Measurements from ENCODE around the gene POLD2. TPM values are rescaled to one million over a fixed set of nuclear protein-coding genes. Genes with fewer than 3 reads are reported as not detected.

Gene POLD2
- total and polyA plus RNA-seq, 7 experiments from 2014 or later = 55.1 to 118 (median 74.0) TPM

DNA sequence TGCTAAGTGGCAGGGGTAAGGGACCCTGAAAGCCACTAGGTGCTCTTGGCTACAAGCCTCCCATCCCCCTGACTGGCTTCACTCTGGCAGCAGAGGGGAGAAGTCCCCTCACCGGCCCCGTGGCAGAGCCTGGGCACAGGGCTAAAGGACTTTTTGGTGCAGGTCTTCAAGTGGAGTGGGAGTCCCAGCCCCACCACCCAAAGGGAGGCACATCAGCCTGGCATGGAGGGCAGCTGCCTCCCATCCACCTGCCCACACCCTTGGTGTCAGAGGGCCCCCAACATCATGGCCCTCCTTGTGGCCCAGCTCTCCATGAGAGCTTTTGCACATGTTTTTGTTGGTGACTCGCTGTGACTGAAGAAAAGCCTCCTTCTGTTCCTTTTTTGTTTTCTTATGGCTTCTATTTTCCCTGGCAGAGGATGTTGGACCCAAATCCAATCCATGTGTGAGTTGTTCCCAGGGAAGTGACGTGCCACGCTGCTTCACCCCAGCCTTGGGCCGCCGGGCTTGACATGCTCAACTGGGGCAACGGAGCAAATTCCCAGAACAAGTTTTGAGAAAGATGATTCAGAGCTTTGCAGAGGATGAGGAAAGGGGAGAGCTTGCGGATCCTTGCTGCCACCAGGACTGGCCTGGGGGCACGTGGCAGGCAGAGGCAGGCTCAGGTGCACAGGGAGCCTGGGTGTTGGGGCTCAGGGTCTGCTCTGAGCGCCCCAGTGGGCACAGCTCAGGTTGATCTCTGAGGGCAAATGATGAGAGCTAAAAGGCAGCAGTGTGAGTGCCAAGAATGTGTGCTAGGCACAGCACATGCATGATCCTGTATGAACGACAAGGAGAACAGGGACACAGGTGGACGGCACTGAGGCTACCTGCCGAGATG lies 21.1 kb downstream of the POLD2 start:
- H3K9me3 Mint-ChIP-seq = peaks cover 0 to 2% (median 0%) of the 10 kb centered on the region in 11 donors
- H3K27me3 Mint-ChIP-seq = peaks cover 0 to 24% (median 0%) of the 10 kb centered on the region in 5 donors
- no peaks in the 10 kb centered on the region for H3K9me3 ChIP-seq (ENCODE audit: control insufficient read depth in 2 of 3, low read length in 3 of 3)
- H3K4me1 ChIP-seq (ENCODE audit: control insufficient read depth in 2 of 2, insufficient read depth in 2 of 2, low read length in 2 of 2) = no peaks in the 10 kb centered on the region
- ATAC-seq (no peak), DNase-seq (no peak)
- peak overlapping the region in 9 of 10 donors; percentile 1 to 77 (median 40) for H3K4me3 Mint-ChIP-seq
- no peaks in the 10 kb centered on the region for H3K36me3 ChIP-seq (ENCODE audit: control insufficient read depth in 2 of 3, insufficient read depth in 3 of 3, low read length in 3 of 3)
- H3K36me3 Mint-ChIP-seq = no peaks in the 10 kb centered on the region
- H3K27ac ChIP-seq (ENCODE audit: low read depth, low read length) = no peak overlapping the region
- no peak overlapping the region for H3K4me3 ChIP-seq (ENCODE audit: low read length)
- POLR2A ChIA-PET = interaction anchor here (0.8 to 1.4 kb wide), 2 partner anchors 21 to 388 kb away, joined by 3 to 4 read pairs; partner anchors contain the start of gene NUDCD3
- CTCF ChIA-PET = no interaction called here
- H3K4me1 Mint-ChIP-seq = peaks cover 10 to 28% (median 17%) of the 10 kb centered on the region in 7 donors
- no peaks in the 10 kb centered on the region for H3K27me3 ChIP-seq (ENCODE audit: control insufficient read depth in 2 of 2, insufficient read depth in 2 of 2, low read length in 2 of 2)
- H3K27ac Mint-ChIP-seq = peak overlapping the region in 7 of 9 donors; percentile 19 to 76 (median 54)
- intact Hi-C loops (cut with micrococcal nuclease) = no loop called here

DNA sequence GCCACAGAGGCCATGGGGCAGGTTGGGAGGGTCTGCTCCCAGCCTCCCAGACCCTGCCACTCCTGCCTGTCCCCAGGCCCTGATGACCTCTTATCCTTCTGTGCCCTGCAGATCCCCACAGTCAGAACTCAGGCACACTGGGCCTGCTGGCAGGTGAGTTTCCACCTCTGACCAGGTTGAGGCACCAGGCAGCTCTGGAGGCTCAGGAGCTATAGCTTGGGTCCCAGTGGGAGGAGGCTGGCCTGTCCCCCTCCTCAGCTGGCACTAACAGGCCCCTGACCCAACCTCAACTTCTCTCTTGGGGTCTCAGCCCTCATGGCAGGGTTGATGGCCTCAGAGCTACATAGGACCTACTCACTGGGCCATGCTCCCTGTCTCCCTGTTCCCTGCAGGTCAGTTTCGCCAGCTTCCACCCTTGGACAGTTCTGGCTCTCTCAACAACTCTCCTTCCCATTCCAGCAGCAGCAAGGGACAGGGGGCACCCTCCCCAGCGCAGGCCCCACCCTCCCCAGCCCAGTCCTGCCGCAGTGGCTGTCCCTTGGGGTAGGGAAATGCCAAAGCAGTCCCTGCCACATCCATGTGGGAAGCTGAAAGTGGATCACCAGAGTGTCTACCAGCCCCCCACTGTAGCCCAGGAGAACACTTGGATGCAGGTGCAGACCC lies 21.9 kb downstream of the POLD2 start:
- no peak overlapping the region for H3K27ac ChIP-seq (ENCODE audit: low read depth, low read length)
- CTCF ChIA-PET = no interaction called here
- Mint-ChIP-seq H3K4me3 (no peak overlapping the region), H3K9me3 (peaks cover 0 to 2% (median 0%) of the 10 kb centered on the region in 11 donors), H3K4me1 (peaks cover 11 to 28% (median 20%) of the 10 kb centered on the region in 7 donors), H3K27ac (peak overlapping the region in 1 of 9 donors; percentile 76), H3K27me3 (peaks cover 0 to 24% (median 0%) of the 10 kb centered on the region in 5 donors), H3K36me3 (no peaks in the 10 kb centered on the region)
- H3K27me3 ChIP-seq (ENCODE audit: control insufficient read depth in 2 of 2, insufficient read depth in 2 of 2, low read length in 2 of 2) = no peaks in the 10 kb centered on the region
- DNase-seq = no peak
- intact Hi-C loops (cut with micrococcal nuclease) = no loop called here
- H3K4me1 ChIP-seq (ENCODE audit: control insufficient read depth in 2 of 2, insufficient read depth in 2 of 2, low read length in 2 of 2) = no peaks in the 10 kb centered on the region
- POLR2A ChIA-PET = interaction anchor here (0.8 to 1.4 kb wide), 2 partner anchors 20 to 389 kb away, joined by 3 to 4 read pairs; partner anchors contain the start of gene NUDCD3
- no peaks in the 10 kb centered on the region for H3K9me3 ChIP-seq (ENCODE audit: control insufficient read depth in 2 of 3, low read length in 3 of 3)
- H3K4me3 ChIP-seq (ENCODE audit: low read length) = no peak overlapping the region
- no peaks in the 10 kb centered on the region for H3K36me3 ChIP-seq (ENCODE audit: control insufficient read depth in 2 of 3, insufficient read depth in 3 of 3, low read length in 3 of 3)
- ATAC-seq = no peak

DNA sequence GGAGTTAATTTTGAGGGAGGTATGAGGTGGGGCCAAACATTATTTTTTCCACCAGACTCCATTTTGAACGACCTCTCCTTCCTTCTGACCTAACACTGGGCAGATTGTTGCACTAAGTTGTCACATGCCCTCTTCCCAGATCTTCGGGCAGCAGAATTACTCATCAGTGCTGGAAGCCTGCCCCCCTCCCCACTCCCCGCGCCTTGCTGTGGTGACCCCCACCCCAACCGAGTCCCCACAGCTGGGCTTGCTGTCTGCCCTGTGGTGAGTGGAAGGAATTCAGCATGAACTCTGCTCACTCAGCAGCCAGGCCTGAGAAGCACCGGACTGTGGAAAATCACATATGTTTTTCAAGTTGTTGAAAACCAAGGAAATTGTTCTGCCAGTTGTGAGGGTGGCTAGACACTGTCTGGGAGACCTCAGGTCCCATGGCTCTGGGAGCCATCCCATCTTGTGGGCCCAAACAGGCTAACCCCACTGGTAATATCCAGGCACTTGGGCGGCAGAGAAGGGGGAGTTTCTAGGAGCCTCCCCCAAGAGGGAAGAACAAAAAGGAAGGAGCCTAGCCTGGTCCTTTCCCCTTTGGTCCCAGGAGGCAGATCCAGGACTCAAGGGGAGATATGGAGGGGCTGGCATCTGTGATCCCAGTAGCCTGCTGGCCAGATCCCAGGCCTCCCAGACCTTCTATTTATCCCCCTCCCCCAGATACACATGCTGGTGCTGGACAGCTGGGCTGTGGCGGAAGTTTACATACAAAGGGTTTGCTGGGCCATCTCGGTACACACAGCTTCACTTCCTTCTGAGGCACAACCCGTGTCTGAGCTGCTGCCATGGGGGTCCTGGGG lies 22.7 kb downstream of the POLD2 start:
- H3K27me3 Mint-ChIP-seq = peaks cover 0 to 21% (median 0%) of the 10 kb centered on the region in 5 donors
- peak overlapping the region in 1 of 10 donors; percentile 29 for H3K4me3 Mint-ChIP-seq
- ChIA-PET POLR2A (no interaction called here), CTCF (no interaction called here)
- H3K36me3 ChIP-seq (ENCODE audit: control insufficient read depth in 2 of 3, insufficient read depth in 3 of 3, low read length in 3 of 3) = no peaks in the 10 kb centered on the region
- H3K27ac ChIP-seq (ENCODE audit: low read depth, low read length) = no peak overlapping the region
- H3K27ac Mint-ChIP-seq = peak overlapping the region in 1 of 9 donors; percentile 67
- intact Hi-C loops (cut with micrococcal nuclease) = no loop called here
- no peaks in the 10 kb centered on the region for H3K36me3 Mint-ChIP-seq
- H3K4me1 Mint-ChIP-seq = peaks cover 4 to 22% (median 13%) of the 10 kb centered on the region in 7 donors
- peaks cover 0 to under 1% (median 0%) of the 10 kb centered on the region in 11 donors for H3K9me3 Mint-ChIP-seq
- ATAC-seq = no peak
- H3K9me3 ChIP-seq (ENCODE audit: control insufficient read depth in 2 of 3, low read length in 3 of 3) = no peaks in the 10 kb centered on the region
- DNase-seq = no peak
- H3K4me1 ChIP-seq (ENCODE audit: control insufficient read depth in 2 of 2, insufficient read depth in 2 of 2, low read length in 2 of 2) = no peaks in the 10 kb centered on the region
- H3K4me3 ChIP-seq (ENCODE audit: low read length) = no peak overlapping the region
- no peaks in the 10 kb centered on the region for H3K27me3 ChIP-seq (ENCODE audit: control insufficient read depth in 2 of 2, insufficient read depth in 2 of 2, low read length in 2 of 2)

DNA sequence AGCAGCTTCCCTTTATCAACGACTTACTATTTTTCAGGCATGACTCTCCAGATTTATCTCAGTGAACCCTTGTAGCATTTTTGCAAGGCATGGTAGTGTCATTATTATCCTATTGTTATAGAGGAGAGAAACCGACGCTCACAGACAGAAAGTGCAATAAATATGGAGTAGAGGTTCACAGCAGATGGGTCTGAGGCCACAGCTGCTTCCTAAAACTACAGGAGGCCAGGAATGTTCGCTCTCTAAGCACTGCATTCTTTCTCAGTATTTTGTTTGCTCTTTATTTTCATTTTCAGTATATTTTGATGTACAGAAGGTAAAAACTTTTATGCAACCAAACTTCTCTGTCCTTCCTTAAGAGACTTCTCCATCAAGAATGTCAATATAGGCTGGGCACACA lies 23.7 kb downstream of the POLD2 start:
- Mint-ChIP-seq H3K4me3 (peak overlapping the region in 1 of 10 donors; percentile 45), H3K9me3 (no peaks in the 10 kb centered on the region), H3K4me1 (peaks cover 0 to 17% (median 9%) of the 10 kb centered on the region in 7 donors), H3K36me3 (no peaks in the 10 kb centered on the region), H3K27me3 (peaks cover 0 to 13% (median 0%) of the 10 kb centered on the region in 5 donors), H3K27ac (no peak overlapping the region)
- no peak overlapping the region for H3K4me3 ChIP-seq (ENCODE audit: low read length)
- DNase-seq (no peak), ATAC-seq (no peak)
- intact Hi-C loops (cut with micrococcal nuclease) = no loop called here
- no peaks in the 10 kb centered on the region for H3K9me3 ChIP-seq (ENCODE audit: control insufficient read depth in 2 of 3, low read length in 3 of 3)
- CTCF ChIA-PET = no interaction called here
- no peaks in the 10 kb centered on the region for H3K27me3 ChIP-seq (ENCODE audit: control insufficient read depth in 2 of 2, insufficient read depth in 2 of 2, low read length in 2 of 2)
- POLR2A ChIA-PET = interaction anchor here (0.7 kb wide), 1 partner anchor 13 kb away, joined by 3 read pairs; no protein-coding TSS in a partner anchor
- H3K36me3 ChIP-seq (ENCODE audit: control insufficient read depth in 2 of 3, insufficient read depth in 3 of 3, low read length in 3 of 3) = no peaks in the 10 kb centered on the region
- no peaks in the 10 kb centered on the region for H3K4me1 ChIP-seq (ENCODE audit: control insufficient read depth in 2 of 2, insufficient read depth in 2 of 2, low read length in 2 of 2)
- no peak overlapping the region for H3K27ac ChIP-seq (ENCODE audit: low read depth, low read length)

DNA sequence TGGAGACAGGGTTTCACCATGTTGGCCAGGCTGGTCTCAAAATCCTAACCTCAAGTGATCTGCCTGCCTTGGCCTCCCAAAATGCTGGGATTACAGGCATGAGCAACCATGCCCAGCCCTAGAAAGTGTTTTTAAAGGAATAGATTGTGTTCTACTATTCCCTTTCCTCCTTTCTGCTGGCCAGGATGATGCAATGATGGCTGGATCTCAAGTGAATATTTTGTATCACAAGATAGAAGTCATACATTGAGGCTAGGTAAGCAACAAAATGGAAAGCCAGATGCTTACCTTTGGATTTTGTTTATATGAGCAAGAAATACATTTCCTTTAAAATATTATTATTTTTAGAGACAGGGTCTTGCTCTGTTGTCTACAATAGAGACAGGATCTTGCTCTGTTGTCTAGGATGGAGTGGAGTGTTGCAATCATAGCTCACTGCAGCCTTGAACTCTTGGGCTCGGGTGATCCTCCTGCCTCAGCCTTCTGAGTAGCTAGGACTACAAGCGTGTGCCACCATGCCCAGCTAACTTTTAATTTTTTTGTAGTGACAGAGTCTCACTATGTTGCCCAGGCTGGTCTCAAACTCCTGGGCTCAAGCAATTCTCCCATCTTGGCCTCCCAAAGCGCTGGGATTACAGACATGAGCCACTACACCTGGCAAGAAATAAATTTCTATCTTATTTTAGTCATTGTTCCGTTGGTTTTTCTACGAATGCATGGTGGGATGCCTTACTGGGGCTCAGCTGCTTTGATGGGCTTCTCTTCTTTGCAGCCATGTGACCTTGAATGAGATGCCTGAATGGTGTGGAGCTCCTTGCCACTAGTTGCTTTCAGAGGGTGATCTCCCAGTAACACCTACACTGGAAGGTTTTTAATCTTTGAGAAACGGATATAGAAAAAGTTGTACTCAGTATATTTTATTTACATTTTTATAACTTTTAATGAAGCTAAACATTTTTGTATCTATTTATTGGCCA lies 25.0 kb downstream of the POLD2 start:
- H3K4me1 Mint-ChIP-seq = peaks cover 0 to 18% (median 7%) of the 10 kb centered on the region in 7 donors
- no peaks in the 10 kb centered on the region for H3K36me3 ChIP-seq (ENCODE audit: control insufficient read depth in 2 of 3, insufficient read depth in 3 of 3, low read length in 3 of 3)
- H3K27me3 ChIP-seq (ENCODE audit: control insufficient read depth in 2 of 2, insufficient read depth in 2 of 2, low read length in 2 of 2) = no peaks in the 10 kb centered on the region
- H3K27ac ChIP-seq (ENCODE audit: low read depth, low read length) = no peak overlapping the region
- H3K27ac Mint-ChIP-seq = no peak overlapping the region
- H3K9me3 ChIP-seq (ENCODE audit: control insufficient read depth in 2 of 3, low read length in 3 of 3) = no peaks in the 10 kb centered on the region
- H3K9me3 Mint-ChIP-seq = no peaks in the 10 kb centered on the region
- peaks cover 0 to 9% (median 0%) of the 10 kb centered on the region in 5 donors for H3K27me3 Mint-ChIP-seq
- DNase-seq (no peak), ATAC-seq (no peak)
- ChIA-PET CTCF (no interaction called here), POLR2A (interaction anchor here (1.1 kb wide), 2 partner anchors 30 to 33 kb away, joined by 3 read pairs; no protein-coding TSS in a partner anchor)
- no peaks in the 10 kb centered on the region for H3K36me3 Mint-ChIP-seq
- no peak overlapping the region for H3K4me3 Mint-ChIP-seq
- intact Hi-C loops (cut with micrococcal nuclease) = no loop called here
- no peaks in the 10 kb centered on the region for H3K4me1 ChIP-seq (ENCODE audit: control insufficient read depth in 2 of 2, insufficient read depth in 2 of 2, low read length in 2 of 2)
- H3K4me3 ChIP-seq (ENCODE audit: low read length) = no peak overlapping the region

Data from naive thymus-derived CD4-positive, alpha-beta T cell (primary cell).